SK-N-SH (cell line): ENCODE measurements around the gene P2RY12. TPM values are rescaled to one million over a fixed set of nuclear protein-coding genes. Genes with fewer than 3 reads are reported as not detected.

Experiments used
- CTCF ChIA-PET: fragments of 300-600, 350-600 bp; formaldehyde crosslinking; extraction: SDS; loops from one replicate; lab custom pipeline; 2021; lab: Yijun Ruan, JAX
- POLR2A ChIA-PET: fragments of 350-600 bp; sonication (Branson Sonifier 250); formaldehyde crosslinking; extraction: SDS; loops from one replicate; lab custom pipeline; 2020; ENCODE audit warnings: antibody characterized with exemption, inconsistent platforms; lab: Yijun Ruan, JAX
- DNase-seq: peaks from one replicate; pipeline ENCODE4 v3.0.0; 2012
- H2AFZ ChIP-seq: fragments of 200-600 bp; sonication (generic); 2 replicates; pipeline ENCODE4 v1.8.1; 2016; ENCODE audit warnings: antibody characterized with exemption, mild to moderate bottlenecking, low read depth
- H3F3A ChIP-seq: fragments of 200-600 bp; sonication (generic); replicated peaks from 2 replicates; pipeline ENCODE3; 2016; ENCODE audit warnings: antibody characterized with exemption, mild to moderate bottlenecking; ENCODE audit not compliant: insufficient read depth
- H3K27ac ChIP-seq, 2 experiments: fragments of 200-500 bp in 1 of 2; fragments of 200-600 bp in 1 of 2; sonication (Bioruptor generic) in 1 of 2; sonication (generic), shearing (Covaris generic) in 1 of 2; 2 replicates each; pipeline versions ENCODE4 v1.5.1 to v1.6.1; 2014 to 2016; ENCODE audit warnings: low read depth in 2 of 2, inconsistent platforms in 1 of 2, low read length in 1 of 2, mild to moderate bottlenecking in 1 of 2, mixed read lengths in 1 of 2
- H3K27me3 ChIP-seq: fragments of 200-600 bp; sonication (generic), shearing (Covaris generic); 2 replicates; pipeline ENCODE4 v1.6.1; 2016; ENCODE audit warnings: mixed run types; ENCODE audit not compliant: insufficient read depth
- H3K36me3 ChIP-seq, 2 experiments: fragments of 200-500 bp in 1 of 2; fragments of 200-600 bp in 1 of 2; sonication (Bioruptor generic) in 1 of 2; sonication (generic) in 1 of 2; replicated peaks in 1 of 2; 2 replicates each; pipeline versions ENCODE3 to v1.5.1; 2014 to 2016; ENCODE audit warnings: low read length in 1 of 2, mild to moderate bottlenecking in 1 of 2; ENCODE audit not compliant: insufficient read depth in 2 of 2, control insufficient read depth in 1 of 2
- H3K4me1 ChIP-seq, 2 experiments: fragments of 200-500 bp in 1 of 2; fragments of 200-600 bp in 1 of 2; sonication (Bioruptor generic) in 1 of 2; sonication (generic), shearing (Covaris generic) in 1 of 2; 2 replicates each; pipeline versions ENCODE4 v1.5.1 to v1.6.1; 2014 to 2016; ENCODE audit warnings: low read depth in 1 of 2, low read length in 1 of 2, mixed run types in 1 of 2; ENCODE audit not compliant: insufficient read depth in 2 of 2, control insufficient read depth in 1 of 2
- H3K4me2 ChIP-seq: fragments of 200-600 bp; sonication (generic), shearing (Covaris generic); 2 replicates; pipeline ENCODE4 v1.6.1; 2017; ENCODE audit warnings: mixed run types
- H3K4me3 ChIP-seq, 2 experiments: fragments of 200-500 bp in 1 of 2; fragments of 200-600 bp in 1 of 2; sonication (Bioruptor generic) in 1 of 2; sonication (generic), shearing (Covaris generic) in 1 of 2; 2 replicates each; pipeline versions ENCODE4 v1.5.1 to v1.8.1; 2014 to 2016; ENCODE audit warnings: low read depth in 2 of 2, inconsistent platforms in 1 of 2, low read length in 1 of 2, mild to moderate bottlenecking in 1 of 2, mixed read lengths in 1 of 2, moderate library complexity in 1 of 2
- H3K79me2 ChIP-seq: fragments of 200-600 bp; sonication (generic); 2 replicates; pipeline ENCODE4 v1.8.1; 2017; ENCODE audit warnings: mild to moderate bottlenecking; ENCODE audit not compliant: insufficient read depth
- H3K9ac ChIP-seq: fragments of 200-600 bp; sonication (generic); 2 replicates; pipeline ENCODE4 v1.6.1; 2017; ENCODE audit warnings: mixed run types
- H3K9me2 ChIP-seq: fragments of 200-600 bp; sonication (generic); 2 replicates; pipeline ENCODE4 v1.6.1; 2017; ENCODE audit warnings: mixed run types
- H3K9me3 ChIP-seq: fragments of 200-600 bp; sonication (generic); 2 replicates; pipeline ENCODE4 v1.6.1; 2017; ENCODE audit warnings: mixed run types, mild to moderate bottlenecking, moderate library complexity
- H4K20me1 ChIP-seq: fragments of 200-600 bp; sonication (generic); 2 replicates; pipeline ENCODE4 v1.6.1; 2017; ENCODE audit warnings: mild to moderate bottlenecking, mixed run types; ENCODE audit not compliant: insufficient read depth
- CTCF ChIP-seq: fragments of 200-600 bp; sonication (generic); IDR thresholded peaks from 2 replicates; pipeline ENCODE4 v1.6.1; 2017; ENCODE audit warnings: antibody characterized with exemption, mild to moderate bottlenecking, moderate library complexity
- ELF1 ChIP-seq: IDR thresholded peaks from 2 replicates; pipeline ENCODE4 v1.4.0; 2012
- EP300 ChIP-seq, 2 experiments: IDR thresholded peaks; 2 replicates each; pipeline versions ENCODE4 v1.4.0 to v1.6.1; 2012; ENCODE audit warnings: borderline replicate concordance in 1 of 2, low read depth in 1 of 2, low read length in 1 of 2
- FOXJ3 ChIP-seq: sonication (generic); formaldehyde crosslinking; IDR thresholded peaks from 2 replicates; pipeline ENCODE4 v1.5.1; 2020; ENCODE audit warnings: mild to moderate bottlenecking, missing genetic modification reagents
- GABPA ChIP-seq: IDR thresholded peaks from 2 replicates; pipeline ENCODE4 v1.4.0; 2012; ENCODE audit warnings: low read depth, mild to moderate bottlenecking
- IRF3 ChIP-seq: fragments of 150-350 bp; IDR thresholded peaks from 2 replicates; pipeline ENCODE4 v1.6.1; 2016; ENCODE audit warnings: mild to moderate bottlenecking, low read depth, low read length
- MEF2A ChIP-seq: IDR thresholded peaks from 2 replicates; pipeline ENCODE4 v1.4.0; 2012; ENCODE audit warnings: low read depth, borderline replicate concordance
- POLR2AphosphoS5 ChIP-seq: IDR thresholded peaks from 2 replicates; pipeline ENCODE4 v1.6.1; 2012; ENCODE audit warnings: low read depth, low read length
- RAD21 ChIP-seq: IDR thresholded peaks from 2 replicates; pipeline ENCODE4 v1.6.1; 2012; ENCODE audit warnings: mild to moderate bottlenecking, low read length
- REST ChIP-seq: IDR thresholded peaks from 2 replicates; pipeline ENCODE4 v1.6.1; 2012; ENCODE audit warnings: mild to moderate bottlenecking, low read depth, low read length, moderate library complexity
- RXRA ChIP-seq: IDR thresholded peaks from 2 replicates; pipeline ENCODE4 v1.4.0; 2012; ENCODE audit warnings: low read depth, mild to moderate bottlenecking, borderline replicate concordance
- USF2 ChIP-seq: fragments of 150-350 bp; IDR thresholded peaks from 2 replicates; pipeline ENCODE4 v1.6.1; 2017; ENCODE audit warnings: antibody characterized with exemption, low read length, low read depth, borderline replicate concordance
- WGBS: methylation state at CpG from one replicate; pipeline ENCODE4 v1.1.6; 2017; ENCODE audit warnings: low lambda C conversion rate; 5-methylcytosine and 5-hydroxymethylcytosine counted together
- polyA plus RNA-seq, 3 experiments: library from polyadenylated mRNA; depleted of rRNA; stranded (reverse); fragments of >200 nt; gene quantifications; 2 replicates each; pipeline ENCODE4 v1.2.3, GENCODE V29; 2012

Gene P2RY12
- polyA plus RNA-seq, 1 of the 3 experiments (the other 2 are of a cell fraction), result not detected

DNA sequence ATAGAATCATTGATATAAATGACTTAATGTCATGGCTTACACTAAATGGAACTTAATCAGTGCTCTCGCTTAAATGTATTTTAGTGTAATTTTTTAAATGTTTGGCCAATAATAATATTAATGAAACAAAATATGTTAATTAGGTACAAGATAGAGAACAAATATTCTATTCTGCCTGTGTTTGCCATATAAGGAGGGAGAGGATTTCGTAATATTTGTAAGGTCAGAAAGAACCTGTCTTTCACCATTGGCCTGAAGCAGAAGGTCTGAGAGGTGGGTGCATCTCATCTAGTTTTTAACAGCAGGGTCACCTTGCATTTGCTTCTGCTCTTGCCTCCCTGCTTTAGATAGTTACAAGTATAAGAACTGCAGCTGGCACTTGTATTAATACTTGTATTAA, 70.4 kb downstream of the P2RY12 start:
- H4K20me1 ChIP-seq, result no peaks in the 10 kb centered on the region
- H3K9me3 ChIP-seq, result no peaks in the 10 kb centered on the region; the same call in 1 of the 2 replicates
- no peak overlapping the region for H2AFZ ChIP-seq
- no peaks in the 10 kb centered on the region for H3K36me3 ChIP-seq
- POLR2A ChIA-PET, result no interaction called here
- H3K27me3 ChIP-seq, result no peaks in the 10 kb centered on the region
- 67% methylated on average over 2 of the region's 2 CpGs for WGBS
- no peak overlapping the region for H3K4me2 ChIP-seq
- H3K79me2 ChIP-seq, result no peaks in the 10 kb centered on the region
- DNase-seq, result no peak
- H3K9ac ChIP-seq, result no peak overlapping the region
- no peak overlapping the region for H3K4me3 ChIP-seq
- no peak for TF ChIP-seq USF2
- no peak for TF ChIP-seq FOXJ3 (CRISPR knock-in tag)
- no peak for TF ChIP-seq IRF3
- TF ChIP-seq REST, result no peak
- no peak for TF ChIP-seq RAD21
- TF ChIP-seq CTCF, result no peak
- no peak for TF ChIP-seq POLR2AphosphoS5
- TF ChIP-seq EP300 (IDR thresholded peaks at IDR 0.05; ENCODE audit: borderline replicate concordance in 1 of 2, low read depth in 1 of 2, low read length in 1 of 2), result no peak
- no peak for TF ChIP-seq RXRA
- TF ChIP-seq MEF2A, result no peak
- TF ChIP-seq ELF1, result no peak
- TF ChIP-seq GABPA, result no peak
- no peaks in the 10 kb centered on the region for H3F3A ChIP-seq
- H3K4me1 ChIP-seq, result peaks cover 0 to 9% of the 10 kb centered on the region in 2 experiments; a peak in 2 of 4 replicates
- CTCF ChIA-PET, result interaction anchor here (0.7 kb wide), 1 partner anchor 14 kb away, joined by 3 read pairs; no protein-coding TSS in a partner anchor
- H3K27ac ChIP-seq, result no peak overlapping the region
- no peaks in the 10 kb centered on the region for H3K9me2 ChIP-seq
